Activated effector memory CD4-positive, alpha-beta T cell treated with Interleukin-2 at 50 U/mL for 16 hours (primary cell): Measurements from ENCODE around the gene MTOR.
"Not testable (repeated sequence)": the region's sequence is repeated elsewhere in the genome, so short reads cannot be mapped to it uniquely, and the experiment has no call there.

ENCODE experiments used
- DNase-seq: peaks from one replicate; pipeline ENCODE4 v3.0.0-alpha.2; 2020

Gene MTOR

DNA sequence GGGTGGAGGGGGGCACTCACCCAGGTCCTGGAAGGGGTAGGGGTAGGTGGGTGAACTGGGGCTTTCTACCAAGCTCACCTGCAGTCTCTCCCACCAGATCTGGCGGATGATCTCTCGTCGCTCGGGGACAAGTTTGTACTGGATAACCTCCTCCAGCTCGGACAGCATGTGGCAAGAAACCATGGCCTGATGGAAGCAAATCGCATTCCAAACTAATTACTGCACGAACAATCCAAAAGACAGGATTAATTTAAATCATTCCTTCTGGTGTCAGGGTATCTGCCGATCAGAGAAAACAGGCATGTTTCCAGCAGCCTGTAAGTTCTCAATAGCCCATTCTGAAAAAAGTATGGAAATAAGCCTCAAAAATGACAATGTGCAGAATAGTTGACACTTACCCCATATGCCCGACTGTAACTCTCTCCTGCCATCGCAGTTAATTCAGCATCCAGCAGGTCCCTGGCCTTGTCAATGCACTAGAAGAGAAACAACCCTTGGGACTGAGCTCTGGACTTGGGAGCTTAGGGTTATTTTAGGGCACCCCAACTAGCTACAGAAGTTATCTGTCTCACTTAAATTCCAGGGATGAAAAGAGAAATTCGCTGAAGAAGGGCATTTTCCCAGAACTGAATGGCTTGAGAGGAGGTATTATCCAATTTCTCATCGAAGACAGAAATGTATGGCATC, 117.6 kb downstream of the MTOR start:
- no peak for DNase-seq

DNA sequence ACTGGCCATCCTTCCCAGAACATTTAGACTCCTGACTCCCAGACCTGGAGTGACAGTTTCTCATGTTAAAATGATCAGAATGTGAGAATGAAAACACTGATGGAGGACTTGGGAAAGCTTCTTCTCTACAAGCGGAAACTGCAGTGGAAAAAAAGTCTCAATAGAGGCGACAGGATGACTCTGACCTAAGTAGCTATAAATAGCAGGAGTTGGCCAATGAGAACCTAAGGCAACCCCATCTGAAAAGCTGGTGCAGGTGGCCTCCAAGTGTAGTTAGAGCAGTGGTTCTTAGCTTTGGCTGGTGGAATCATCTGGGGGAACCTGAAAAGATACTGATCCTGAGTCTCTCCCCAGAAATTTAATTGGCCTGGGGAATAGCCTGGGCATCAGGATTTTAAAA, 118.4 kb downstream of the MTOR start:
- DNase-seq = no peak

DNA sequence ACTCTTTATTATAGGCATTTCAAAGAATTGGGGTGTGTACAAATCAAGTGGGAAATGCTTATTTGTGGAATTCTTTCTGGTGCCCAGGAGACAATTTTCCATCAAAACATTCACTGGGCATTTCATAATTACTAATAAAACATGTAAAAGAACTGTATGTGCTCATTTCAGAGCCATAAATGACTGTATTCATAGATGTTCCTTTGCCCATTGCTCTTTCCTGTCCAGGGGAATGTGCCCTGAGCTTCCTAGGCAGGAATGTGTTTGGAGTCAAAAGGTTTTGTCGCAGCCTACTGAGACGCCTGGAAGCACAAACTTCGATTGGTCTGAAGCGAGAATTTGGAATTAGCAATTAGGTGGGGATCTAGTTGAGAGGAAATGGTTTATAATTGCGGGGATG, 119.0 kb downstream of the MTOR start:
- no peak for DNase-seq

DNA sequence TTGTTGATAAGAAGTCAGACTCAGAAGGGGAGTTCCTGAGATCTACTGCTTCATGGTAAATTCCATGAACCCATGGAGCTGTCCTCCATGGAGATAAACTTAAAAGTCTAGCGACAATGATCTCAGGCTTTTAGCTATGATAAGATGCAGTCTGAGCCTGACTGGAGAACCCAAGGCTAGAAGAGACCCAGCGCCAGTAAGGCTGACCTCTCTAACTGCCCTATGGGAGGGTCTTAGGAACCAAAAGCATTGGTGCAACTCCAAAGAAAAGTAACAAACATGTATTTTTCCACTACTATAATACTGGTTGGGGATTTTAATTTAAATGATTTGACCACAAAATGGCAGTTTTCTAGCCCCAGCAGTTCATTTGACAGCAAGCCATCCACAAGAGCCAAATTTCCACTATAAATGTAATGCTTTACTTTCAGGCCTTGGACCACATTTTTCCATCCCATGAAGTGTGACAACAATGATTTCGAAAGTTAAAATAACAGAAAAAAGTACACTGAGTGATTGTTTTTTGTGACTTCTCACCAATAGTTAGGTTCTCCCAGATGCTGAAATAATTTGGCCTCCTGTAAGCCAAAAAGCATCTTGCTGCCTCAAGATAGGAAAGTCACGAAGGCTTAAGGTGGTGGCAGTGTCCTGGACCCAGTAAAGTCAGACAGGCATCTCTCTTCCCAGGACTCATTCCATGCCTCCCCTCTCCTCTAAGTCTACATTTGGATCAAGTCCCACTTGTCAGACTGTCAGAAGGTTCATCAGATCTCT, 119.5 kb downstream of the MTOR start:
- no peak for DNase-seq

DNA sequence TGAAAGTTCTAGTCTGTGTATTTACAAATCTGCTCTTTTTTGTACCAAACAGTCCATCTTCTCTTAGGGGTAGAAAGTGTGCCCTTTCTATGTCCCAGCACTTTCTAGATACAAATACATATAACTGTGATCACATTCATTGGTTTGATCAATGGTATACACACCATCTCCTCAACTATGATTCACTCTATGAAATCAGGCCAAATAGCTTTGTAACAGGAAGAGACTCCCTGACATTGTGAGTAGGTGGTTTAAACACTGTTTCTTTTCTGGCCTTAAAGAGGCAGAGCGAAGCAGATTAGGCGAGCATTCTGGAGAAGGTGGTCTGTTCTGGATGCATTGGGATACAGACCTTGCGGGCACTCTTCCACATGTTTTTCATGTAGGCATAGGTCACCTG, 123.4 kb downstream of the MTOR start:
- DNase-seq = no peak

DNA sequence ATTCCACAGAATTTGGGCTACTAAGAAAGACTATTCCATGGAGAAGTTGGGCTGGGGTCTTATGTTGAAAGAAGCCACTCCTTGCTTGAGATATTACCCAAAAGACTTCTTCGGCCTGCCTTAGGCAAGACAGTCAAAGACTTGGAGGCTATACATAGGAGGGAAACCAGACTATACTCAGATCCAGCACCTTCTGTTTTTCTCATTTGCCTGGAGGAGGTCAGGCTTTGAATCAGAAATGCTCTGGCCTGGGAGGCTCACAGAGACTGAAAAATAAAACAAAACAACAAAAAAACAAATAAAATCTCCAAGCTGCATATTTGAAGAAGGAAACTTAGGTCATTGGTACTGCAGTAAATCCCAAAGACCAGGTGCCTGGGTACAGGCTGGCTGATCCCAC, 124.3 kb downstream of the MTOR start:
- DNase-seq = no peak

DNA sequence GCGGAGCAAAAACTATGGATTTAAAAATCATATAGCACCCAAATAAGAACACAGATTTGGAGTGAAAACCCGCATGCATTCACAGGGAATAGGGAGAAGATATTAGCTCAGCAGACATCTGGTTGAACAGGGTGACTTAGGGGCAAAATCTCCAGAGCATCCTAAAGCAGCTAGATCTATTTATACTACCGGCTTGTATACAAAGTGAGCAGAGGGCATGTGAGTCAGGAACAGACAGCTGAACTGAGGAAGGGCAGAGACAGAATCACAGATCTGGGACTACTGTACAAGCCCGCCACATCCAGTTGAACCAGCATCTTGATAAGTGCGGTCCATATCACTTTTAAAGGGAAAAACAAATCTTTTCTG, 127.5 kb downstream of the MTOR start:
- no peak for DNase-seq

DNA sequence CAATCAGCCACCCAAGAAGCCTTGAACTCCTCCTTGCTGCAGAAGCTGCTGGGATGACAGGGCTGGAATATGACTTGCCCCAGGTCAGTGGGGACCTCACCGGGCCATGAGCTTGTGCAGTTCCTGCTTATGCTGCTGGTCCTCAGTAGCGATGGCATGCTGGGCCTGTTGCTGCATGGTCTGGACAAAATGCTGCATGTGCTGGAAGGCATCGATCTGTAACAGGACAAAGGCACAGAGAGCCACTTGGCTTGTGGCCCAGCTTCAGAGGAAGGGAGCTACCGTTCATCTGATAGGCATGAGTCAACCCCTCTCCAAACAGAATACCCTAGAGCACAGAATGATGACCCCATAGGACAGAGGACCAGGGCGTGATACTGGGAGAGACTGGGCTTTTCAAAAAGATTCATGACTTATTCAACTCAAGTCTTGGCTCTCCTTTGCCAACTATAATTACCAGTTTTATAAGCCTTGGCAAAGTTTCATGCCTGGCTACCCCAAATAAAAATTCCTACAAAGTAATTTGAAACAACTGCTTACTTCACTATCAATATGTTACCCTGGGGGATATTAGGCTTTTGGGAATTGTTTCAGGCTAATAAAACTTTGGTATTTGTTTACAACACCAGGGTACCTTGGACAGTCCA, 128.0 kb downstream of the MTOR start:
- no peak for DNase-seq

DNA sequence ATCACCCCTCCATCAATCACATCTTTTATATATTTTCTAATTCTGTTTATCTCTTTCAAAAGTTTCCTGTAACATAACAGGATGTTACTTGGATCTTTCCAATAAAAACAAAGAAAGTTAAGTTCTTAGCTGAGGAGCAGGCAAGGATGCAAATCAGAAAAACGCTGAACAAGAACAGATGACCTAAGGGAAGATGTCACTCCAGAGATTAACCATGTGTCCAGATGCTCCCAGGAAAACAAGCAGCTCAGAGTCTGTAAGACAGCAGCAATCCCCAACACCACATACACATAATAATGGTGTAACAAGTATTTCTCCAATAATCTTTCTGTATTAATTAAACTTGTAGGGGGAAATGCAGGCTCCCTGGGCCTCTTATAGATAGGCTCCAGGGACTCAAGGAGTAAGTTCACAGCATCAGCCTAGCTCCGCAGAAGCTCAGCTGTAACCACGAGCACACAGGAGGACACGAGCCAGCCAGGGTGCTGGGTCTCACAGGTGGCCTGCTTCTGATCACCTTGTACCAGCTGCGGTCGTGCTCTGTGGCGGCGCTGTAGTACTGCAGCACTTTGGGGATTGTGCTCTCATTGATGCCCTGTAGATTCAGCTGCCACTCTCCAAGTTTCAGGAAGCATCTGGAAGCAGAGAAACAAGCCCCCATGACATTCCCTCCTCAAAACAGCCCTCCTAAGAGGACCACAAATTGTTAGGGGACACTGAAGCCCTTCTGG, 129.6 kb downstream of the MTOR start:
- DNase-seq = no peak

DNA sequence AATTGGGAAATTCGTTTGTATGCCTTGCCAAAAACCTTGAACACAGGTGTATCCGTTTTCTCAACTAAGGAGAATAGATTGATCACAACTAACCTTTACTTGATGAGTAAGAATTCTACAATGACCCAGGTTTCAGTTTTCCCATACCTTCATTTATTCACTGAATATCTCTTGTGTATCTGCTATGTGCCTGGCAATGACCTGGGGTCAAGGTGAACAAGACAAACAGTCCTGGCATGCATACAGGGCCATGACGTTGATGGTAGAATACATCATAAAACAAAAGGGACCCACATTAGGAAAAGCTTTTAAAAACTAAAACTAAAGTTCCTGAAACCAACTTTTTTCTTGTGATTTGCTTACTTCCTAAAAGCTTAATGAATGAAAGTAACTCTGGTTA, 130.5 kb downstream of the MTOR start:
- DNase-seq = no peak

DNA sequence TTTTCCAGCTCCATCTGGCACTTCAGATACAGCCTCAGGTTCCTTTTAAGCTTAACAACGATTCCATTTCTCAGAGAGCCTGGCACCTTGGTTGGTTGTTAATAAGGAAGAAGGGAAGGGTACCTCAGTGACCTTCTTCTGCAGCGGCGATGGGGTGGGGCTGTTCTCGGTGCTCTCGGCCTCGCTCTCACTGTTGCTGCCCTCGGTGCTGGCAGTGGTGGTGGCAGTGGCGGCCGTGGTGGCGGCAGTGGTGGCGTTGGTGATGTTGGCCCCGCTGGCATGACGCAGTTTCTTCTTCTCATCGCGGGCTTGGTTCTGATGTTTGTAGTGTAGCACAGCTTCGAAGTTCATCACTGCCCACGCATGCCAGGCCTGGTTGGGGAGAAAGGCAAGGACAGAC, 131.9 kb downstream of the MTOR start:
- DNase-seq = no peak

DNA sequence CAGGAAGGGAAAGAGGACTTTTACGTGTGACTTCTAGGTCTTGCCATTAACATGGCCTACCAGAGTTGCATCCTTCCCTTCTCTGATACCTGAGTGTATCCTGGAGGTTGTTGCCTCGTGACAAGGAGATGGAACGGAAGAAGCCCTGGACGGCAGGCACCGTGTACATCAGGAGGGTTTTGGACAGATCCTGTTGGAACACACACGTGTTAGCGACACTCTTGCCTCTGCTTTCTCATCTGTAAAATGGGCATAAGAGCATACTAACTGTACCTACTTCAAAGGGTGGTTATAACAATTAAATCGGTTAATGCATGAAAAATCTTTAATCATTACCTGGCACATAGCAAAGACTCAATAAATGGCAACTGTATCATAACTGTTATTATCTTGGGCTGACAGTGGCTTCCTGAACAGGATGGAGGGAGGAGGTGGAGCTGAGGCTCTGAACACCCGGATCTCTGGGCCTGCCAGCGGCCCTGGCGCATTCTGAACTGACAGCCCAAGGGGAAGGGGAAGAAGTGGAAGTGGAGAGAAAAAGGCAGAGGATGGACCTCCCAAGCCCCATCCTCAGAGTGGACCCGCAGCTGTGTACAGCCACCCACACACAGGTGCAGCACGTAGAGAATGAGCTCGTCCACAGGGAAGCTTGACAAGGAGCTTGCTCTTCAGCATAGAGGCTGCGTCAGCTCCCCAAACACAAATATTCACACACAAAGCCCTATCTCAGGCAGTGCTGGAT, 132.5 kb downstream of the MTOR start:
- no peak for DNase-seq

DNA sequence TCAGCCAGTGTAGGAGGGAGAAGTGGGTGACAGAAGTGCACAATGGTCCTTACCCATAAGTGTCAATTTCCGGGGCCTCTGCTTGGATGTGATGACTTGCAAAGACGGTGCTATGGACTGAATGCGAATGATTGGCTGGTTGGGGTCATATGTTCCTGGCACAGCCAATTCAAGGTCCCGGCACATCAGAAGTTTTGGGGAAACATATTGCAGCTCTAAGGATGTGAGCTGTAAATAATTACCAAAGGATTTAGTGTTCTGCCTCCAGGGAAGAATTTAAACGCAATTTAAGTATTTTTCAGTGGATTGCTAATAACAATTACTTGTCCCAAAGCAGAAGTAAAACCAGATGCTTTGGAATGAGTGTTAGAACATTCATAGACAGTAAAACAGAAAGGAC, 135.8 kb downstream of the MTOR start:
- DNase-seq = no peak

DNA sequence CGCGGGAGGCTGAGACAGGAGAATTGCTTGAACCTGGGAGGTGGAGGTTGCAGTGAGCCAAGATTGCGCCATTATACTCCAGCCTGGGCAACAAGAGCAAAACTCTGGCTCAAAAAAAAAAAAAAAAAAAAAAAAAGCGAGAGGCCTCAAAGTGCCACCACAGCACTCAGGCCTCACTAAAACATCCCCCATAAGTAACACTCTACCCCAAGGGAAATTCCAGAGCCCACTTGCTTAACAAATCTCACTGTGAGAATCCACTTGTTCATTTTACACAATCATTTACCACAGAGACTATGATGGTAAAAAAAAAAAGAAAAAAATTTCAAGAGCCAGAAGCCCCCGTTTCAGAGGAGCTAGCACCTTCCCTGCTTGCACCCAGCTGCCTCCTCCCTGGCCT, 136.4 kb downstream of the MTOR start:
- no peak for DNase-seq

DNA sequence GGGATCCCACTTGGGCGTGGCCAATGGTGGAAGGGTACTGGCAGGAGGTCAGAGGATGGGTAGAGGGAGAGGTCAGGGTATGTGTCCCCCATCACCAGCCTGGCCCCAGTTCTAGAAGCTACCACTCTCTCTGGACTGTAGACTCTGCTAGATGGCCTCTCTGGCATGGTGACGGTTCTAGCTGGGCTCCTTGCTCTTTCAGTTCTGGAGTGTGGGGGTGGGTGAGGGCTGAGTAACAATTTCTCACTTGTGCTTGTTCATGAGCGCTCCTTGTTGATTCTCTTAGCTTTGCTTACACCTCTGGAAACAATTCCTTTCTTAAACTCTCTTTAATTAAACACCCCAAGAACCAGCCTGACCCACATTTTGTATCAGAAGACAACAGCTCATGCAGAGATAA, 137.4 kb downstream of the MTOR start:
- DNase-seq = no peak

DNA sequence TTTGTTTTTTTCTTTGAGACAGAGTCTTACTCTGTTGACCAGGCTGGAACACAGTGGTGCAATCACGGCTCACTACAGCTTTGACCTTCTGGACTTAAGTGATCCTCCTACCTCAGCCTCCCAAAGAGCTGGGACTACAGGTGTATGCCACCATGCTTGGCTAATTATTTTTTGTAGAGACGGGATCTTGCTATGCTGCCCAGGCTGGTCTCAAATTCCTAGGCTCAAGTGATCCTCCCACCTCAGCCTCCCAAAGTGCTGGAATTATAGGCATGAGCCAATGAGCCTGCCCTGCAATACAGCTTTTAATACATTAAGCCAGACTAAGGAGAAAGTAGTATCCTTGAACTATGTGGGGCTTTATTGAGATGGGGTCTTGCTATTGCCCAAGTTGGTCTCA, 146.0 kb downstream of the MTOR start:
- no peak for DNase-seq

DNA sequence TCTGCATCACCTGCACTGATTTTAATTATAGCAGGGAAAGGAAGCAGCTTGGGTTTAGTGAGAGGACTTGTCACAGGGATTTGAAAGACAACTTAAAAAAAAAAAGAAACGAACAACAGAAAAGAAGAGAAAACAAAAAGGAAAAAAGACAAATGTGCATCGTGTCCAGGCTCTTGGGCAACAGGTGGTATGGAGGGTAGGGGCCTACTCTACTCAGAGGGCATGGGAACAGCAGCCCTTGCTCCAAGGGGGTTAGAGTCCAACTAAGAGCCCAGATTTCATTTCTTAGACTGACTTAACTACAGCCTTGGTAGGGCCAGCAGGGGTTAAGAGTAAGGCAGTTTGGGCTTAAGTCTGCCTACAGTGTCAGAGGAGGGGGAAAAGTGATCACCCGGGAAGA, 147.4 kb downstream of the MTOR start:
- no peak for DNase-seq

DNA sequence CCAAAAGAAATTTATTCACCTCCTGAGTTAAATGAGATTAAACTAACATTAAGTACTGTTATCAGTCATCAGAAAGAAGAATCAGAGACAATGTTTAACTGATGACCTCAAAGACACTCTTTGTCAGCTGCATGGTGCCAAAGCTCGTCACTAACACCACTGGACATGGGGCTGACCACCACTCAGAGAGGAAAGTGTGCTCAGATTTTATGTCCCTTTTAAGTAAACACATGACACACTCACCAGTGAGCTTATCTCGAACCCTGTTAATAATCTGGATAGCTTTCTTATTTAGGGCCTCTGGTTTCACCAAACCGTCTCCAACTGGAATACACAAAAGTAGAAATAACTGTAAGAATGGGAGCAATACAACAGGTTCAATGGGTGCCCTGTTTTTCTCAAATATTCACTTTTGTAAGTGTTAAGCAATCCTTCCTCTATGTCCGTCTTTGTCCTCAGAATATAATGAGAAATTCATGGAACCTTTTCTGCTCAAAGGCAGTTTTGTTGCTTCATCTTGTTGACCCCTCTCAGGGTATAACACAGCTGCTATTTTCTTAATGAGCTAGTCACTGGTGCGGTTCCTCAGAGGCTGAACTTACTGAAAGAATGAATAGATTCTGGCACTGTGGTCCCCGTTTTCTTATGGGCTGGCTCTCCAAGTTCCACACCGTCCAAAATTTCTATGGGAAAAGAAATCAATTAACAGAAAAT, 153.1 kb downstream of the MTOR start:
- no peak for DNase-seq

DNA sequence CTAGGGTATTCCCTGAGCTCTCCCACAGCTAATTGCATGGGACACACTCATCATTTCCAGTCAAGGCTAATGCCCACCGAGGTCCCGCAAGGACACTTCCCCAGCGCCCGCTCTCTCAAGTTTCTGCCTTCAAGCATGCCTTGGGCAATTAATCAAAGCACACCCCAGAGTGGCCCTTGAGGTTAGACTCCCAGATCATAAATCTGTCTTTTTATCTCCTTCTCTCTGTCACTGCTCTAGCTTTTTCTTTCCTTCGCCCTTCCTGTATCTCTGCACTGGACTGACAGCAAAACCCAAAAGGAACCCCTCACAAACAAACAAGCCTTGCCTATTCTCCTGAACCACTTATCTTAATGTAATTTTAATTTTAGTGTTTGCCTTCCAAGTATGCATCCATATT, 154.8 kb downstream of the MTOR start:
- DNase-seq = no peak

DNA sequence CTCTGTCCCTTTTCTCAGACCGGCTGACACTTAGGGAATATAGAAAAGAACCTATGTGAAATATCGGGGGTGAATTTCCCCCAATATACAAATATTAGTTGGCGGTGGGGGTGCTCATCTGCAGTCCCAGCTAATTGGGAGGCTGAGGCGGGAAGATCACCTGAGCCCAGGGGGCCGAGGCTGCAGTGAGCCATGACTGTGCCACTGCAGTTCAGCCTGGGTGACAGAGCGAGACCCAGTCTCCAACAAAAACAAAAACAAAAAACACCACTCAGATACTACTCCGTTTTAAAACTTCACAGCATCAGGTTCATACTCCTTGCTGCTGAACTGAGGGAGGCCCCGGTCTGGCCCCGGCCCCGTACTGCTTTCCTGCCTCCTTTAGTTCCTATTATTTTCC, 156.8 kb downstream of the MTOR start:
- no peak for DNase-seq

DNA sequence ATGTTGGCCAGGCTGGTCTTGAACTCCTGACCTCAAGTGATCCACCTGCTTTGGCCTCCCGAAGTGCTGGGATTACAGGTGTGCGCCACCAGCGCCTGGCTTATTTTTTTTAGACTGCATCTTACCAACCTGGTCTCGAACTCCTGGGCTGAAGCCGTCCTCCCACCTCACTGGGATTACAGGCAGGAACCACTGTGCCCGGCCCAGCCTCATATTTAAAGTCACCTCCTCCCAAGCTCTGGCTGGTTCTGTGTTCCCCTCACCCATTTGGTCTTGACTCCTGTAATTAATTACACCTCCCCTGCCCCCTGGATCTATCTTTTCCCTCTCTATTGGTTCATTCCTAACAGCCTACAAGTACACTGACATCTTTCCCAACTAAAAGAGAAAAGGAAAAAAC, 161.0 kb downstream of the MTOR start:
- no peak for DNase-seq

DNA sequence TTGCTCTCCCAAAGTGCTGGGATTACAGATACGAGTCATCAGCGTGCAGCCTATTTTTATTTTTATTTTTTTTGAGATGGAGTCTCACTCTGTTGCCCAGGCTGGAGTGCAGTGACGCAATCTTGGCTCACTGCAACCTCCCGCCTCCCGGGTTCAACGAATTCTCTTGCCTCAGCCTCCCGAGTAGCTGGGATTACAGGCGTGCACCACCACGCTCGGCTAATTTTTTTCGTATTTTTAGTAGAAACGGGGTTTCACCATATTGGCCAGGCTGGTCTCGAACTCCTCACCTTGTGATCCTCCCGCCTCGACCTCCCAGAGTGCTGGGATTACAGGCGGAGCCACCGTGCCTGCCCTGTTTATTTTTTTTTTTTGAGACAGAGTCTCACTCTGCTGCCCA, 161.5 kb downstream of the MTOR start:
- not testable (repeated sequence) for DNase-seq
